AG04449 (cell line): ENCODE measurements around the gene GPANK1.
"Not testable (repeated sequence)": the region's sequence is repeated elsewhere in the genome, so short reads cannot be mapped to it uniquely, and the experiment has no call there.

ENCODE experiments used
- CTCF ChIA-PET: fragments of 350-600 bp; formaldehyde crosslinking; extraction: SDS; loops from one replicate; lab custom pipeline; 2021; ENCODE audit warnings: antibody characterized with exemption; lab: Yijun Ruan, JAX
- POLR2A ChIA-PET: fragments of 400-600, 350-600 bp; formaldehyde crosslinking; extraction: SDS; loops from one replicate; lab custom pipeline; 2020; ENCODE audit warnings: antibody characterized with exemption, inconsistent platforms; lab: Yijun Ruan, JAX
- DNase-seq: peaks from one replicate; pipeline ENCODE4 v3.0.0-alpha.2; 2010; ENCODE audit warnings: low read depth, low spot score
- H3K4me3 ChIP-seq: 2 replicates; pipeline ENCODE4 v1.5.1; 2011; ENCODE audit warnings: low read depth, mild to moderate bottlenecking, control low read depth, low read length
- CTCF ChIP-seq: IDR thresholded peaks from one replicate; pipeline ENCODE4 v1.5.1; 2011; ENCODE audit warnings: mild to moderate bottlenecking, moderate library complexity, low read length, control low read depth, inconsistent platforms; ENCODE audit not compliant: insufficient read depth; ENCODE audit errors: missing control alignments

Gene GPANK1

DNA sequence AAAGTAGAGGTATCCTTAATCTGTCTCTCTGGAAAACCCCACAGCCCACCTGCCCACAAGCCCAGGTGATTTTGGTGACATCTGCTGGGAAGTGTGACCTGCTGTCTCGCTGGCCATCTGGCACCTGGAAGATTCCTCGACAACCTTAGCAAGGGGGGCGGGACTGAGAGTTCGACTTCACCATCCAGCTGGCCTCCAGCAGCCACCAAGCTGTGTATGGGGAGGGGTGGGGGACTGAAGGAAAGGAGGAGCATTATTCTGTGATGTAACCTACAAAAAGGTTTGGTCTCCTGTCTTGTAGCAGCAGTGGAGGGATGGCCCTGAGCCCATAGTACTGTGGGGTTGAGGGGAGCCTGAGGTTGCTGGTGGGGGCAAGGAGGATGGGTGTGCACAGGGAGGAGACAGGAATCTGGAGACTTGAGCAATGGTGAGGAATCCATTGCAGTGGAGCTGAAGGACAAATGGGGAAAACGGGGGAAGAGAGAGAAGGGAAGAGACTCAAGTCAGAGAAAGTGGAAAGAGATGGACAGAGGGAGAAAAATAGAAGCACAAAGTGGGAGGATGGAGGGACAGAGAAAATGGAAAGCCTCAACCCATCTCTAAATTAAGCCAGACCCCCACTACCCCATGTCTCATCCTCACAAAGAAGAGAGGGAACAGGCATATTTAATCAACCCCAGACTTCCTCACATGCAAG lies 45.9 kb upstream of the GPANK1 start:
- CTCF ChIA-PET = interaction anchor here (0.8 kb wide), 1 partner anchor 20 kb away, joined by 3 read pairs; no protein-coding TSS in a partner anchor

GRCh38 chr6:31709157-31709556 lies 44.4 kb upstream of the GPANK1 start:
- CTCF ChIA-PET, POLR2A ChIA-PET: not testable (repeated sequence)

More for the DNA sequence above, 45.9 kb upstream of the GPANK1 start:
- no peak for DNase-seq
- H3K4me3 ChIP-seq = no peak overlapping the region
- TF ChIP-seq CTCF = no peak
- POLR2A ChIA-PET = no interaction called here

GRCh38 chr6:31708224-31708623 lies 43.4 kb upstream of the GPANK1 start:
- ChIA-PET CTCF (no interaction called here), POLR2A (no interaction called here)
- H3K4me3 ChIP-seq = no peak overlapping the region
- DNase-seq = no peak
- TF ChIP-seq CTCF = no peak

More at GRCh38 chr6:31709157-31709556, 44.4 kb upstream of the GPANK1 start:
- not testable (repeated sequence) for H3K4me3 ChIP-seq, DNase-seq

- ChIA-PET POLR2A (no interaction called here), CTCF (no interaction called here)
- no peak for TF ChIP-seq CTCF
- no peak overlapping the region for H3K4me3 ChIP-seq
- DNase-seq = no peak
These were observed 42.9 kb upstream of the GPANK1 start for GRCh38 chr6:31707701-31708100.

DNA sequence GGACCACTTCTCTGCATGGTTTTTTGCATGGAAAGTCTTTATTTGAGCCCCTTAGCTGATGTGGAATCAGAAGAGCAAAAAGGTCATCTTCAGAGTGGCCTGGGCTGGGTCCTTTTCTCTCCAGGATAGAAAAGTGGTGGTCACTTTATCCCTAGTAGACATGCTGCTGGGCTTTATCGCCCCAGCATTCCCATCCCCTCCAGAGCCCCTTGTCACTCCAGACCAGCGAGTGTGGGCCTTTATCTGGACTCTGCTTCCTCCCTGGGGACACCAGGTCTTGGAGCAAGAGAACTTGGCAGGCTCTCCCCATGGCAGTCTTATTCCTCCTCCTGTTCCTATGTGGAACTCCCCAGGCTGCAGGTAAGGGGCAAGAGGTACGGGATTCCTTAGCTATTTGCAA lies 41.8 kb upstream of the GPANK1 start, which contains the start of gene LY6G6F:
LY6G6F (plus strand) TSS at position 268 of the 400 bp plus-strand sequence; CDS start at position 309, 41 bp downstream.
- no peak within 1 kb of the TSS for H3K4me3 ChIP-seq
- TF ChIP-seq CTCF = no peak
- POLR2A ChIA-PET = interaction anchor here (0.8 kb wide), 1 partner anchor 28 kb away, joined by 3 read pairs; no protein-coding TSS in a partner anchor
- no peak for DNase-seq
- CTCF ChIA-PET = no interaction called here

- TF ChIP-seq CTCF = no peak
- DNase-seq = no peak
- H3K4me3 ChIP-seq = no peak overlapping the region
- ChIA-PET CTCF (no interaction called here), POLR2A (interaction anchor here (0.8 kb wide), 1 partner anchor 29 kb away, joined by 3 read pairs; no protein-coding TSS in a partner anchor)
These were observed 41.1 kb upstream of the GPANK1 start for GRCh38 chr6:31705931-31706330.
